Caco-2 (cell line): ENCODE data around the gene IRF2BP2. TPM values are rescaled to one million over a fixed set of nuclear protein-coding genes. Genes with fewer than 3 reads are reported as not detected.

Experiments used
- BruUV-seq: library from RNA; stranded (reverse); fragments of 400-500 nt; replicated peaks from 2 replicates; lab custom pipeline; 2021; lab: Mats Ljungman, UMichigan
- CTCF ChIA-PET: fragments of 300-600 bp; sonication (Branson Sonifier 250); formaldehyde crosslinking; loops from one replicate; lab custom pipeline; 2022; ENCODE audit warnings: antibody characterized with exemption; lab: Charles Lee
- POLR2A ChIA-PET: fragments of 300-600 bp; sonication (Branson Sonifier 250); formaldehyde crosslinking; loops from one replicate; lab custom pipeline; 2022; ENCODE audit warnings: antibody characterized with exemption; lab: Charles Lee
- DNase-seq, 2 experiments: peaks; one replicate each; pipeline versions ENCODE4 v3.0.0 to v3.0.0-alpha.2; 2020 to 2022
- H3K27me3 ChIP-seq: replicated peaks from 2 replicates; pipeline ENCODE4 v1.6.0; 2011; ENCODE audit warnings: low read length; ENCODE audit not compliant: control insufficient read depth, insufficient read depth
- H3K36me3 ChIP-seq: 2 replicates; pipeline ENCODE4 v1.5.1; 2011; ENCODE audit warnings: low read length; ENCODE audit not compliant: control insufficient read depth, insufficient read depth
- H3K4me1 ChIP-seq: fragments of 250-450 bp; sonication (Bioruptor Pico); 2 replicates; pipeline ENCODE4 v1.5.1; 2020; ENCODE audit warnings: mild to moderate bottlenecking
- H3K4me3 ChIP-seq: 2 replicates; pipeline ENCODE4 v1.5.1; 2011; ENCODE audit warnings: low read depth, mild to moderate bottlenecking, control low read depth, low read length
- H3K9me3 ChIP-seq: fragments of 250-450 bp; sonication (Bioruptor Pico); 2 replicates; pipeline ENCODE4 v1.5.1; 2020; ENCODE audit warnings: mild to moderate bottlenecking, moderate library complexity
- H3K27ac Mint-ChIP-seq: one replicate; pipeline ENCODE4 v1.8.0; 2022; ENCODE audit warnings: mixed read lengths; ENCODE audit not compliant: unreplicated experiment
- H3K27me3 Mint-ChIP-seq: one replicate; pipeline ENCODE4 v1.8.0; 2022; ENCODE audit warnings: mixed read lengths; ENCODE audit not compliant: insufficient read depth, unreplicated experiment
- H3K36me3 Mint-ChIP-seq: one replicate; pipeline ENCODE4 v1.8.0; 2022; ENCODE audit warnings: mild to moderate bottlenecking, mixed read lengths; ENCODE audit not compliant: insufficient read depth, unreplicated experiment
- H3K4me1 Mint-ChIP-seq: one replicate; pipeline ENCODE4 v1.8.0; 2022; ENCODE audit warnings: low read depth, mixed read lengths; ENCODE audit not compliant: unreplicated experiment
- H3K4me3 Mint-ChIP-seq: one replicate; pipeline ENCODE4 v1.8.0; 2022; ENCODE audit warnings: mild to moderate bottlenecking, moderate library complexity, mixed read lengths; ENCODE audit not compliant: unreplicated experiment
- H3K9me3 Mint-ChIP-seq: one replicate; pipeline ENCODE4 v1.8.0; 2022; ENCODE audit warnings: mixed read lengths; ENCODE audit not compliant: unreplicated experiment
- CTCF ChIP-seq, 2 experiments: fragments of 200-600 bp in 1 of 2; IDR thresholded peaks; 1 replicate in 1 of 2; 2 replicates in 1 of 2; pipeline versions ENCODE4 v1.5.1 to v1.8.0; 2011 to 2022; ENCODE audit warnings: antibody characterized with exemption in 1 of 2, control low read depth in 1 of 2, inconsistent platforms in 1 of 2, low read depth in 1 of 2, low read length in 1 of 2, mild to moderate bottlenecking in 1 of 2, moderate library complexity in 1 of 2; ENCODE audit not compliant: insufficient read depth in 1 of 2, severe bottlenecking in 1 of 2, unreplicated experiment in 1 of 2
- intact Hi-C: fragments of 100-400 bp; cut with micrococcal nuclease; formaldehyde crosslinking; loops from one replicate; pipeline ENCODE4 v1.10.0; 2022; ENCODE audit not compliant: unreplicated experiment
- total RNA-seq: library from RNA; stranded (reverse); gene quantifications from 2 replicates; pipeline ENCODE4 v1.2.3, GENCODE V29; 2022

IRF2BP2 gene
- total RNA-seq, 1 experiment from 2014 or later, result 135 TPM

- peaks cover 21% of the 10 kb centered on the region for H3K9me3 Mint-ChIP-seq
- no peaks in the 10 kb centered on the region for H3K27me3 Mint-ChIP-seq
- DNase-seq, result no peak
- H3K4me3 Mint-ChIP-seq, result no peak overlapping the region
- no peak for TF ChIP-seq CTCF (IDR thresholded peaks at IDR 0.05; ENCODE audit: insufficient read depth in 1 of 2, low read depth in 1 of 2, low read length in 1 of 2, severe bottlenecking in 1 of 2, unreplicated experiment in 1 of 2)
- H3K4me1 Mint-ChIP-seq, result no peaks in the 10 kb centered on the region
- Histone ChIP-seq H3K9me3 (peaks cover 7% of the 10 kb centered on the region; the same call in 1 of the 2 replicates), H3K4me3 (no peak overlapping the region), H3K36me3 (no peaks in the 10 kb centered on the region), H3K4me1 (no peaks in the 10 kb centered on the region), H3K27me3 (no peaks in the 10 kb centered on the region)
- intact Hi-C loops, result no loop called here
- peaks cover 5% of the 10 kb centered on the region for H3K36me3 Mint-ChIP-seq
- ChIA-PET CTCF (interaction anchor here (0.7 kb wide), 1 partner anchor 826 kb away, joined by 3 read pairs; no protein-coding TSS in a partner anchor), POLR2A (no interaction called here)
- H3K27ac Mint-ChIP-seq, result no peak overlapping the region
- no TSS peak for BruUV-seq
Measured at GRCh38 chr1:234591131-234591530, 18.8 kb downstream of the IRF2BP2 start.

- intact Hi-C loops, result no loop called here
- no peak overlapping the region for H3K4me3 ChIP-seq
- H3K27me3 ChIP-seq, result no peaks in the 10 kb centered on the region
- Mint-ChIP-seq H3K9me3 (peaks cover 10% of the 10 kb centered on the region), H3K27ac (no peak overlapping the region), H3K4me1 (no peaks in the 10 kb centered on the region), H3K4me3 (no peak overlapping the region), H3K36me3 (peaks cover 5% of the 10 kb centered on the region), H3K27me3 (no peaks in the 10 kb centered on the region)
- no peaks in the 10 kb centered on the region for H3K36me3 ChIP-seq
- H3K4me1 ChIP-seq, result no peaks in the 10 kb centered on the region
- no peaks in the 10 kb centered on the region; the same call in 1 of the 2 replicates for H3K9me3 ChIP-seq
- BruUV-seq, result no TSS peak
- TF ChIP-seq CTCF (IDR thresholded peaks at IDR 0.05; ENCODE audit: insufficient read depth in 1 of 2, low read depth in 1 of 2, low read length in 1 of 2, severe bottlenecking in 1 of 2, unreplicated experiment in 1 of 2), result no peak
- POLR2A ChIA-PET, result no interaction called here
- no peak for DNase-seq
- CTCF ChIA-PET, result no interaction called here
Measured at GRCh38 chr1:234589854-234590620, 19.9 kb downstream of the IRF2BP2 start.

GRCh38 chr1:234589064-234589800 lies 20.7 kb downstream of the IRF2BP2 start:
- intact Hi-C loops, result no loop called here
- no peaks in the 10 kb centered on the region for H3K4me1 ChIP-seq
- peaks cover 2% of the 10 kb centered on the region for H3K9me3 Mint-ChIP-seq
- no peaks in the 10 kb centered on the region for H3K27me3 ChIP-seq
- CTCF ChIA-PET, result no interaction called here
- no peak overlapping the region for H3K27ac Mint-ChIP-seq
- POLR2A ChIA-PET, result no interaction called here
- no peak for DNase-seq
- H3K4me1 Mint-ChIP-seq, result no peaks in the 10 kb centered on the region
- no peaks in the 10 kb centered on the region for H3K9me3 ChIP-seq
- TF ChIP-seq CTCF (IDR thresholded peaks at IDR 0.05; ENCODE audit: insufficient read depth in 1 of 2, low read depth in 1 of 2, low read length in 1 of 2, severe bottlenecking in 1 of 2, unreplicated experiment in 1 of 2), result no peak
- peaks cover 5% of the 10 kb centered on the region for H3K36me3 Mint-ChIP-seq
- no TSS peak for BruUV-seq
- no peak overlapping the region for H3K4me3 ChIP-seq
- H3K36me3 ChIP-seq, result no peaks in the 10 kb centered on the region
- H3K27me3 Mint-ChIP-seq, result no peaks in the 10 kb centered on the region
- H3K4me3 Mint-ChIP-seq, result no peak overlapping the region
